ENCODE results near the gene CALU. TPM values are rescaled to one million over a fixed set of nuclear protein-coding genes. Genes with fewer than 3 reads are reported as not detected.

Gene CALU
- total and polyA plus RNA-seq, 10 of the 15 experiments (the other 5 are each of a cell fraction or from before 2014, with no cell fraction given) = 31.2 to 75.6 (median 42.1) TPM

- TF ChIP-seq SUZ12 (IDR thresholded peaks at IDR 0.05; ENCODE audit: unreplicated experiment) = no peak
- TF ChIP-seq SREBF2 (IDR thresholded peaks at IDR 0.05; ENCODE audit: low read length) = no peak
These were observed 37.9 kb upstream of the CALU start (continued) for GRCh38 chr7:128701062-128701785.

GRCh38 chr7:128703609-128704241 is 35.4 kb upstream of the CALU start:
- ChIA-PET POLR2A (interaction anchor here (0.5 to 0.7 kb wide), 2 partner anchors 19 to 713 kb away, joined by 4 to 5 read pairs; no protein-coding TSS in a partner anchor), RAD21 (ENCODE audit: unreplicated experiment) (interaction anchor here (1.2 kb wide), 1 partner anchor 21 kb away, joined by 3 read pairs; no protein-coding TSS in a partner anchor), CTCF (no interaction called here), SMC1A (ENCODE audit: uncharacterized antibody, unreplicated experiment) (interaction anchor here (1.0 kb wide), 1 partner anchor 19 kb away, joined by 3 read pairs; no protein-coding TSS in a partner anchor)
- Histone ChIP-seq H3K79me2 (ENCODE audit: control insufficient read depth, insufficient read depth, low read length) (no peaks in the 10 kb centered on the region), H3K9ac (ENCODE audit: control insufficient read depth, insufficient read depth, low read length) (no peak overlapping the region), H3K4me2 (ENCODE audit: control insufficient read depth, insufficient read depth) (no peak overlapping the region), H3K4me3 (no peak overlapping the region), H3K27me3 (replicated peaks in 1 of 2; ENCODE audit: control insufficient read depth in 2 of 2, insufficient read depth in 2 of 2, low read length in 1 of 2) (no peaks in the 10 kb centered on the region; a peak in 1 of 4 replicates), H3K27ac (ENCODE audit: control insufficient read depth, insufficient read depth) (no peak overlapping the region), H3K36me3 (ENCODE audit: control insufficient read depth in 2 of 2, insufficient read depth in 2 of 2, low read length in 1 of 2) (no peaks in the 10 kb centered on the region), H3K4me1 (ENCODE audit: control insufficient read depth, insufficient read depth, low read length) (no peaks in the 10 kb centered on the region), H4K20me1 (ENCODE audit: control insufficient read depth, insufficient read depth) (no peaks in the 10 kb centered on the region), H2AFZ (ENCODE audit: control insufficient read depth, low read depth, low read length) (no peak overlapping the region), H3K9me3 (replicated peaks; ENCODE audit: control insufficient read depth, insufficient read depth, low read length) (no peaks in the 10 kb centered on the region)
- no TSS peak for BruUV-seq (replicated peaks)
- no peak for TF ChIP-seq CEBPB (IDR thresholded peaks at IDR 0.05; ENCODE audit: borderline replicate concordance in 1 of 2, low read depth in 2 of 2, low read length in 2 of 2)
- no peak for TF ChIP-seq NFXL1 (IDR thresholded peaks at IDR 0.05; ENCODE audit: borderline replicate concordance)
- TF ChIP-seq ATF2 (IDR thresholded peaks at IDR 0.05; ENCODE audit: low read length) = no peak
- no peak for TF ChIP-seq SP1 (IDR thresholded peaks at IDR 0.05; ENCODE audit: low read depth, low read length)
- no peak for TF ChIP-seq TCF3 (IDR thresholded peaks at IDR 0.05; ENCODE audit: borderline replicate concordance, insufficient read depth, low read depth, low read length)
- TF ChIP-seq SMC3 (IDR thresholded peaks at IDR 0.05; ENCODE audit: borderline replicate concordance, low read length) = no peak
- TF ChIP-seq RFX5 (IDR thresholded peaks at IDR 0.05; ENCODE audit: low read depth, low read length) = no peak
- intact Hi-C loops (cut with micrococcal nuclease; ENCODE audit: unreplicated experiment) = no loop called here
- in situ Hi-C loops (cut with MboI) = no loop called here
- FAIRE-seq (no peak), ATAC-seq (no peak), DNase-seq (ENCODE audit: low read depth, low spot score) (no peak)
- WGBS (ENCODE audit: insufficient coverage, insufficient replicate concordance, low lambda C conversion rate, missing lambda C conversion rate) = 36% methylated on average over 7 of the region's 7 CpGs
